Lower lobe of right lung (tissue), 2 donors: ENCODE measurements around the gene MGST1. TPM values are rescaled to one million over a fixed set of nuclear protein-coding genes. Genes with fewer than 3 reads are reported as not detected.
"Not testable (repeated sequence)": the region's sequence is repeated elsewhere in the genome, so short reads cannot be mapped to it uniquely, and the experiment has no call there.

Source experiments
- ATAC-seq, 2 donors: fragments of 200-7000 bp; cut with Tn5 transposase; one replicate each; pipeline ENCODE4 v1.9.1; 2020 to 2022; ENCODE audit warnings: mild to moderate bottlenecking in 2 of 2, moderate library complexity in 2 of 2
- DNase-seq: peaks from one replicate; pipeline ENCODE4 v3.0.0-alpha.2; 2020
- H3K27ac ChIP-seq: fragments of 200-600 bp; one replicate; pipeline ENCODE4 v1.8.0; 2022
- H3K27me3 ChIP-seq: fragments of 200-600 bp; one replicate; pipeline ENCODE4 v1.8.0; 2022; ENCODE audit warnings: low read depth
- H3K36me3 ChIP-seq: fragments of 200-600 bp; one replicate; pipeline ENCODE4 v1.8.0; 2022; ENCODE audit warnings: mild to moderate bottlenecking
- H3K4me1 ChIP-seq: fragments of 200-600 bp; one replicate; pipeline ENCODE4 v1.8.0; 2022
- H3K4me3 ChIP-seq: fragments of 200-600 bp; one replicate; pipeline ENCODE4 v1.8.0; 2022; ENCODE audit warnings: mild to moderate bottlenecking
- H3K9me3 ChIP-seq: fragments of 200-600 bp; one replicate; pipeline ENCODE4 v1.8.0; 2022
- intact Hi-C: fragments of 100-400 bp; cut with DNase I; formaldehyde crosslinking; loops from one replicate; pipeline ENCODE4 v1.11.0; 2022
- total RNA-seq: library from RNA; stranded (reverse); fragmentation: NEBNext Ultra II Directional; extraction: Animal tissue kit (Norgen Biotek cat#: 25700); gene quantifications from one replicate; pipeline ENCODE4 v1.2.1, GENCODE V29; 2021
- TF ChIP-seq, protein P1 (sequence below): fragments of 200-600 bp; IDR thresholded peaks from one replicate; pipeline ENCODE4 v1.8.0; 2022; ENCODE audit warnings: antibody characterized with exemption, mild to moderate bottlenecking
- donor health status: DM: no; HTN: yes; CAD: no; lungs with severe emphysema.

Gene MGST1
- total RNA-seq, 1 donor from 2014 or later = 341 TPM

DNA sequence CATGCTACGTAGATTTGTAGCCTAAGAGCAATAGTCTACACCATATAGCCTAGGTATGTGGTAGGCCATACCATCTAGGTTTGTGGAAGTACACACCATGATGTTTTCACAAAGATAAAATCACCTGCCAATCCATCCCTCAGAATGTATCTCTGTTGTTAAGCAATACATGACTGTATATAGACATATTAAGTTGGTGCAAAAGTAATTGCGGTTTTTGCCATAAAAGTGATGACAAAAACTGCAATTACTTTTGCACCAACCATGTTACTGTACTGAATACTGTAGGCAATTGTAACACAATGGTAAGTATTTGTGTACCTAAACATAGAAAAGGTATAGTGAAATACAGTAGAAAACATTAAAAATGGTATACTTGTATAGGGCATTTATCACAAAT, 40.5 kb downstream of the MGST1 start:
- Histone ChIP-seq H3K9me3 (no peaks in the 10 kb centered on the region), H3K36me3 (no peaks in the 10 kb centered on the region), H3K27me3 (no peaks in the 10 kb centered on the region), H3K4me3 (no peak overlapping the region), H3K27ac (no peak overlapping the region), H3K4me1 (peaks cover 5% of the 10 kb centered on the region)
- intact Hi-C loops = no loop called here
- TF ChIP-seq, protein P1, sequence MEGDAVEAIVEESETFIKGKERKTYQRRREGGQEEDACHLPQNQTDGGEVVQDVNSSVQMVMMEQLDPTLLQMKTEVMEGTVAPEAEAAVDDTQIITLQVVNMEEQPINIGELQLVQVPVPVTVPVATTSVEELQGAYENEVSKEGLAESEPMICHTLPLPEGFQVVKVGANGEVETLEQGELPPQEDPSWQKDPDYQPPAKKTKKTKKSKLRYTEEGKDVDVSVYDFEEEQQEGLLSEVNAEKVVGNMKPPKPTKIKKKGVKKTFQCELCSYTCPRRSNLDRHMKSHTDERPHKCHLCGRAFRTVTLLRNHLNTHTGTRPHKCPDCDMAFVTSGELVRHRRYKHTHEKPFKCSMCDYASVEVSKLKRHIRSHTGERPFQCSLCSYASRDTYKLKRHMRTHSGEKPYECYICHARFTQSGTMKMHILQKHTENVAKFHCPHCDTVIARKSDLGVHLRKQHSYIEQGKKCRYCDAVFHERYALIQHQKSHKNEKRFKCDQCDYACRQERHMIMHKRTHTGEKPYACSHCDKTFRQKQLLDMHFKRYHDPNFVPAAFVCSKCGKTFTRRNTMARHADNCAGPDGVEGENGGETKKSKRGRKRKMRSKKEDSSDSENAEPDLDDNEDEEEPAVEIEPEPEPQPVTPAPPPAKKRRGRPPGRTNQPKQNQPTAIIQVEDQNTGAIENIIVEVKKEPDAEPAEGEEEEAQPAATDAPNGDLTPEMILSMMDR = no peak
- DNase-seq (no peak), ATAC-seq (no peak)

DNA sequence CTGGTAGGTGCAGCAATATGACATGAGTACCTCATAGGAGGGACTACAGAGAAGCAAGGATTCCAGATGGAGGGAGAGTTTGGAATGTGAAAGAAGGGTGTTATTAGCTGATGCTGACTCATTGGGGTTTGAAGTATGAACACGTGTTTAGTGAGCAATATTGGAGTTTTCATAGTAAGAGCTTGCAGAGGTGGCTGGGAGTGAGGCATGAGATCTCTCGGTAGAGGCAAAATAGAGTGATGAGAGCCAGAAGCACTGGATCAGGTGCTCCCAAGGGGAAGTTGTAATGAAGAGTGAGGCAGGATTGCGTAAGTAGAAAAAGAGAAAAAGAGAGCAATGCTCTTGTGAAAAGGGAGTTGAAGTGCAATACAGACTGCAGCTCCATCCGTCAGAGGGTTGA, 42.1 kb downstream of the MGST1 start:
- peaks cover 3% of the 10 kb centered on the region for H3K9me3 ChIP-seq
- intact Hi-C loops = no loop called here
- H3K27me3 ChIP-seq = no peaks in the 10 kb centered on the region
- ATAC-seq = peak; percentile 33 to 55
- no peak overlapping the region for H3K27ac ChIP-seq
- no peak for DNase-seq
- H3K36me3 ChIP-seq = no peaks in the 10 kb centered on the region
- no peak overlapping the region for H3K4me3 ChIP-seq
- TF ChIP-seq, protein P1 = no peak
- H3K4me1 ChIP-seq = peaks cover 5% of the 10 kb centered on the region

DNA sequence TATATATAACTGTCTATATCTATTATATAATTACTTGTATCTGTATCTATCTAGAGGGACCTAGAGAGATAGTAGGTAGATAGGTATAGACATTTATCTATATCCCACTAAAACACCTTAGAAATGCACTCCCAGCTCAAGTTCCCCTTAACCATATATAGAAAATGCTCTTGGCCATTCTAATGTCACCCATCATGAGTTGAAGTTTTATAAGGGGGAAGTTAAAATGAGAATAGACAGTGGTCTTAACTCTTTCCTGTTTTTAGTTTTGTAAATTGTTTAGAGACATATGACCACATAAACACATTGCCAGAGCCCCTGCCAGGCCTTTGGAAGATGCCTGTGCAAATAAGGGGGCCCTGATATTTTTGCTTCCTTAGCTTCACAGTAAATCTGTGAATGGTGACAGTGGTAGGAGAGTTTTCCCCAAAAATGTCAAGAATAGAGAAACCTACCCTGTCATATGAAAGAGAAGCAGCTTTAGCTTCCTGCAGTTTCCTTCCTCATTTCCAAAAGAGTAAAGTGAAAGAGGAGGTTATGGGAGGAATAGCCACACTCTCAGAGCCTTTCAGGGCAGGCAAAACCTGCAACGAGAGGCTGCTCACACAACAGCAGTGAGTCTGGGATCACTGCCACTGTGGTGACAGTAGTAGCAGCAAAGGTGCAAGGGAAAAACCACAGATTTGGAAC, 45.5 kb downstream of the MGST1 start:
- TF ChIP-seq, protein P1 = no peak
- ATAC-seq = no peak
- intact Hi-C loops = no loop called here
- Histone ChIP-seq H3K27ac (no peak overlapping the region), H3K9me3 (peaks cover 3% of the 10 kb centered on the region), H3K27me3 (no peaks in the 10 kb centered on the region), H3K36me3 (no peaks in the 10 kb centered on the region), H3K4me1 (peaks cover 5% of the 10 kb centered on the region), H3K4me3 (no peak overlapping the region)
- DNase-seq = no peak

DNA sequence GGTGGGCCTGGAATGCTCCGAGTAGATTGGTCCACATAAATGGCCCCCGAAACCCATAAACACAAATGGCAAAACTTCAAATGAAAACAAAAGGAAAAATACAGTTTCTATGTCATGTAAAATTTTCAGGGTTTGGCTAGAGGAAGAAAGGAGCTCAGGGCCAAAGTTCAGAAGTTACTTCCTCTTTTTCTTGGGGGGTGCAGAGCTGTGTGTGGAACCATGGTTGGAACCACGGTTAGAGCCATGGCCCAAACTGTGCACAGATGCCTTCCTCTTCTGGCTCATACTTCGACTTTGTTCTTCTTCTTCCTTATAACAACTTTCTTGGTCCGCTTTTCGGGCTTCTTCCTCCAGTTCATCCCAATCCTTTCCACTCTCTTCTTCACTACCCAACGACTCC, 51.7 kb downstream of the MGST1 start:
- H3K4me3 ChIP-seq = no peak overlapping the region
- no peaks in the 10 kb centered on the region for H3K36me3 ChIP-seq
- no peaks in the 10 kb centered on the region for H3K4me1 ChIP-seq
- intact Hi-C loops = no loop called here
- ATAC-seq (peak in 1 of 2 donors; percentile 68), DNase-seq (no peak)
- H3K27ac ChIP-seq = no peak overlapping the region
- H3K27me3 ChIP-seq = no peaks in the 10 kb centered on the region
- H3K9me3 ChIP-seq = no peaks in the 10 kb centered on the region
- TF ChIP-seq, protein P1 = no peak

DNA sequence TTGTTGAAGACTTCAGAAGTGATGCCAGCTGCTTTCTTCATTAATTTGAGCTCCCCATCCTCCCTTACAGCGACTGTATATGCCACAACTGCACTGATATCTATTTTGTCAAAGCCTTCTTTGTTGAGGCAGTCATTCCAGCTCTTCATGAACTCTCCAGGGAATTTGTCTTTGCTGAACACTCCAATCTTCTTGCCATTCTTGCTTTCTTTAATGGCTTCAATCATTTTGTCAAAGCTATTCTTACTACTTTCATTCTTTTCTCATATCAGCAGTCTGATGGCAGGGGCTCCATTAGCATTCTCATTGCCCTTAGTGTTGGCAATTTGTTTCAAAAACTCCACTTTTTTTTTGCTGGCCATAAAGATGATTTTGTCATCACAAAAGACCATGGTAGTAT, 54.4 kb downstream of the MGST1 start:
- H3K9me3 ChIP-seq, H3K4me1 ChIP-seq, H3K27me3 ChIP-seq, intact Hi-C loops, H3K27ac ChIP-seq, H3K36me3 ChIP-seq, ATAC-seq, H3K4me3 ChIP-seq, DNase-seq: not testable (repeated sequence)

DNA sequence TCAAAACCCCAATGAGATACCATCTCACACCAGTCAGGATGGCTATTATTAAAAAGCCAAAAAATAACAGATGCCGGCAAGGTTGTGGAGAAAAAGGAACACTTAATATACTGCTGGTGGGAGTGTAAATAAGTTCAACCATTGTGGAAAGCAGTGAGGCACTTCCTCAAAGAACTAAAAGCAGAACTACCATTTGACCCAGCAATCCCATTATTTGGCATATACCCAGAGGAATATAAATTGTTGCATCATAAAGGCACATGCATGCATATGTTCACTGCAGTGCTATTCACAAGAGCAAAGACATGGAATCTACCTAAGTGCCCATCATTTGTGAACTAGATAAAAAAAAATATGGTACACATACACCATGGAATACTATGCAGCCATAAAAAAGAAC, 59.9 kb downstream of the MGST1 start:
- intact Hi-C loops = no loop called here
- no peak for DNase-seq
- Histone ChIP-seq H3K27ac (no peak overlapping the region), H3K4me3 (no peak overlapping the region), H3K4me1 (no peaks in the 10 kb centered on the region), H3K27me3 (no peaks in the 10 kb centered on the region), H3K36me3 (no peaks in the 10 kb centered on the region), H3K9me3 (no peaks in the 10 kb centered on the region)
- TF ChIP-seq, protein P1 = no peak
- ATAC-seq = peak in 1 of 2 donors; percentile 35

Other genes with a start within 250 kb of the MGST1 start
- not detected for gene SLC15A5, start 70.0 kb upstream of the MGST1 start, total RNA-seq